CD4-positive, alpha-beta T cell (primary cell): ENCODE results near the gene ATP4A. TPM values are rescaled to one million over a fixed set of nuclear protein-coding genes. Genes with fewer than 3 reads are reported as not detected.

Experiments
- ATAC-seq: fragments of 200-7000 bp; cut with Tn5 transposase; one replicate; pipeline ENCODE4 v1.10.0; 2022; ENCODE audit warnings: mild to moderate bottlenecking; ENCODE audit not compliant: poor library complexity
- CTCF ChIA-PET: fragments of 350-600 bp; sonication (Branson Sonifier 250); formaldehyde crosslinking; loops from one replicate; lab custom pipeline; 2021; ENCODE audit warnings: antibody characterized with exemption, inconsistent platforms; lab: Charles Lee
- POLR2A ChIA-PET: fragments of 350-600 bp; sonication (Branson Sonifier 250); formaldehyde crosslinking; loops from one replicate; lab custom pipeline; 2021; ENCODE audit warnings: antibody characterized with exemption, inconsistent platforms; lab: Charles Lee
- DNase-seq, 14 experiments: peaks; one replicate each; pipeline ENCODE4 v3.0.0-alpha.2; 2013 to 2020; ENCODE audit warnings: mixed read lengths in 2 of 14
- H3K27ac ChIP-seq, 2 donors: one replicate each; pipeline versions ENCODE4 v1.5.1 to v1.7.0; 2013; ENCODE audit warnings: low read length in 2 of 2, low read depth in 1 of 2, mild to moderate bottlenecking in 1 of 2
- H3K27me3 ChIP-seq, 2 experiments: 1 replicate in 1 of 2; 2 replicates in 1 of 2; pipeline versions ENCODE4 v1.6.1 to v1.7.0; 2013; ENCODE audit warnings: low read length in 2 of 2, control low read depth in 1 of 2, mild to moderate bottlenecking in 1 of 2, moderate library complexity in 1 of 2; ENCODE audit not compliant: insufficient read depth in 2 of 2, control insufficient read depth in 1 of 2
- H3K36me3 ChIP-seq: one replicate; pipeline ENCODE4 v1.6.1; 2013; ENCODE audit warnings: low read length, control low read depth; ENCODE audit not compliant: insufficient read depth
- H3K4me1 ChIP-seq: one replicate; pipeline ENCODE4 v1.6.1; 2013; ENCODE audit warnings: low read length, control low read depth; ENCODE audit not compliant: insufficient read depth
- H3K4me3 ChIP-seq: one replicate; pipeline ENCODE4 v1.5.1; 2013; ENCODE audit warnings: mild to moderate bottlenecking, low read length, moderate library complexity
- H3K9me3 ChIP-seq, 2 experiments: 1 replicate in 1 of 2; 2 replicates in 1 of 2; pipeline versions ENCODE4 v1.6.1 to v1.7.0; 2013; ENCODE audit warnings: low read length in 2 of 2, mild to moderate bottlenecking in 2 of 2, control low read depth in 1 of 2, moderate library complexity in 1 of 2; ENCODE audit not compliant: control insufficient read depth in 1 of 2, insufficient read depth in 1 of 2
- H3K27ac Mint-ChIP-seq: one replicate; pipeline ENCODE4 v1.8.0; 2020; ENCODE audit warnings: mixed read lengths
- H3K27me3 Mint-ChIP-seq: one replicate; pipeline ENCODE4 v1.8.0; 2021; ENCODE audit warnings: mixed read lengths
- H3K36me3 Mint-ChIP-seq: one replicate; pipeline ENCODE4 v1.8.0; 2021; ENCODE audit warnings: low read depth, mixed read lengths
- H3K4me1 Mint-ChIP-seq: one replicate; pipeline ENCODE4 v1.8.0; 2021; ENCODE audit warnings: low read depth, mixed read lengths
- H3K4me3 Mint-ChIP-seq: one replicate; pipeline ENCODE4 v1.8.0; 2020; ENCODE audit warnings: mild to moderate bottlenecking, mixed read lengths
- H3K9me3 Mint-ChIP-seq: one replicate; pipeline ENCODE4 v1.8.0; 2020; ENCODE audit warnings: mixed read lengths
- CTCF ChIP-seq: fragments of 200-600 bp; IDR thresholded peaks from one replicate; pipeline ENCODE4 v1.8.0; 2022; ENCODE audit warnings: antibody characterized with exemption, mild to moderate bottlenecking
- intact Hi-C, 2 experiments: fragments of 100-400 bp; cut with DNase I in 1 of 2; cut with micrococcal nuclease in 1 of 2; formaldehyde crosslinking; loops; one replicate each; pipeline versions ENCODE4 v1.15.1 to v1.9.0; 2023 to 2025; cut with DNase I, micrococcal nuclease
- total RNA-seq, 174 experiments: library from RNA in 2 of 174; stranded (reverse) in 2 of 174; gene quantifications; one replicate each; pipeline ENCODE4 v1.2.3 and lab custom pipeline; 2021 to 2026

Gene ATP4A
- total RNA-seq, 2 experiments from 2014 or later: not detected

DNA sequence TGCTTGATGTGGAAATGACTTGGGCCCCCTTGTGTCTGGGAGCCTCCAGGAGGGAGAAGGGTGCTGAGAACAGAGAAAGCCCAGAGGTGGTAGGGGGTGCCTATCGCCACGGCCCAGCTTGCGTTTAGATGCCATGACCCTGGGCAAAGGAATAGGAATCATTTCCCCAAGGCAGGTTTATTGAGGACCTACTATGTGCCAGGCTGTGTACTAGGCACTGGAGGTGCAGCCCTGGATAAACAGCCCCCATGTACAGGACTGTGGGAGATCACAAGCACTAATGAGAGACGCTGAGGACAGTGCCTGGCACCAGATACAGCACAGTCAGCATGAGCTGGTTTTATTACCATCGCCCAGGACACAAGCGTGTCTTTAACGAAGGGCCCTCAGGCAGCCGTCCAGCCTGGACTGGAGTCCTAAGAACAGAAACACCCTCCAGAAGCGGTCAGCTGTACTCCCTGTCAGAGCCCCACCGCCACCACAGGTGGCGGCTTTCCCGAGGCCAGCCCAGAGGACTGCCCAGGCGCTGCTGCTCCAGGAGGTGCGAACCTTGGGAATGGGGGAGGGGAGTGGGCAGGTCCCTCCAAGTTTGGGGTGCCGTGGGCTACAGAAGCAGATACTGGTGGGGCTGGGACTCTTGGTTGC lies 13.5 kb downstream of the ATP4A start:
- ATAC-seq (no peak), DNase-seq (no peak)
- Histone ChIP-seq H3K27me3 (no peaks in the 10 kb centered on the region), H3K9me3 (no peaks in the 10 kb centered on the region), H3K4me3 (no peak overlapping the region), H3K27ac (no peak overlapping the region), H3K36me3 (peaks cover 9% of the 10 kb centered on the region), H3K4me1 (peaks cover 31% of the 10 kb centered on the region)
- Mint-ChIP-seq H3K27ac (no peak overlapping the region), H3K27me3 (no peaks in the 10 kb centered on the region), H3K36me3 (peaks cover 18% of the 10 kb centered on the region), H3K4me1 (peaks cover 25% of the 10 kb centered on the region), H3K4me3 (no peak overlapping the region), H3K9me3 (no peaks in the 10 kb centered on the region)
- CTCF ChIA-PET: interaction anchor here (0.6 kb wide), 1 partner anchor 212 kb away, joined by 3 read pairs; no protein-coding TSS in a partner anchor
- TF ChIP-seq CTCF: no peak
- intact Hi-C loops: loop anchor here (2.0 to 5.0 kb wide), 4 partner anchors 42 to 167 kb away; partner anchors contain the start of genes COX6B1 (in 1 of the 2) and RBM42 (in 1 of the 2)
- POLR2A ChIA-PET: no interaction called here

GRCh38 chr19:35549174-35549788 lies 14.2 kb downstream of the ATP4A start:
- H3K27me3 Mint-ChIP-seq: no peaks in the 10 kb centered on the region
- Histone ChIP-seq H3K27ac (no peak overlapping the region), H3K9me3 (no peaks in the 10 kb centered on the region), H3K4me1 (peaks cover 38% of the 10 kb centered on the region), H3K27me3 (no peaks in the 10 kb centered on the region), H3K4me3 (no peak overlapping the region), H3K36me3 (peaks cover 9% of the 10 kb centered on the region)
- peak; percentile 15 to 86 (median 48) for DNase-seq
- TF ChIP-seq CTCF: peak; percentile 73
- peaks cover 32% of the 10 kb centered on the region for H3K4me1 Mint-ChIP-seq
- ATAC-seq: no peak
- intact Hi-C loops: loop anchor here (2.0 to 5.0 kb wide), 4 partner anchors 43 to 168 kb away; partner anchors contain the start of genes COX6B1 (in 1 of the 2) and RBM42 (in 1 of the 2)
- no peaks in the 10 kb centered on the region for H3K9me3 Mint-ChIP-seq
- no peak overlapping the region for H3K27ac Mint-ChIP-seq
- CTCF ChIA-PET: interaction anchor here (0.6 to 1.3 kb wide), 3 partner anchors 39 to 213 kb away, joined by 3 to 5 read pairs (median 4); no protein-coding TSS in a partner anchor
- H3K36me3 Mint-ChIP-seq: peaks cover 18% of the 10 kb centered on the region
- POLR2A ChIA-PET: no interaction called here
- H3K4me3 Mint-ChIP-seq: peak overlapping the region; percentile 70

DNA sequence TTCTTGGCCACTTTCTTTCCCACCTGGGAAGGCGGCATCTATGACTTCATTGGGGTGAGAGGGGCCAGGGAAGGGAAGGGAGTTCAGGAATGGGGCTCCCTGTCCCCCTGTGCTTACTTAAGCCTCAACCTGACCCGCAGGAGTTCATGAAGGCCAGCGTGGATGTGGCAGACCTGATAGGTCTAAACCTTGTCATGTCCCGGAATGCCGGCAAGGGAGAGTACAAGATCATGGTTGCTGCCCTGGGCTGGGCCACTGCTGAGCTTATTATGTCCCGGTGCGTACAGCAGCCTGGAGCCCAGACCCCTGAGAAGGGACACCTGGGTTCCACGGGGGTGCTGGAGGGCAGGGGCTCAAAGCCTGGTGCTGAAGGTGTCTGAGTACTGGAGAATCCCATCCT lies 16.9 kb downstream of the ATP4A start:
- ATAC-seq: no peak
- Mint-ChIP-seq H3K9me3 (no peaks in the 10 kb centered on the region), H3K27ac (peak overlapping the region; percentile 93), H3K27me3 (no peaks in the 10 kb centered on the region), H3K4me1 (peaks cover 36% of the 10 kb centered on the region), H3K36me3 (peaks cover 18% of the 10 kb centered on the region), H3K4me3 (peak overlapping the region; percentile 90)
- Histone ChIP-seq H3K36me3 (peaks cover 9% of the 10 kb centered on the region), H3K4me3 (peak overlapping the region; percentile 93), H3K27me3 (no peaks in the 10 kb centered on the region), H3K27ac (no peak overlapping the region), H3K4me1 (peaks cover 40% of the 10 kb centered on the region), H3K9me3 (no peaks in the 10 kb centered on the region)
- CTCF ChIA-PET: no interaction called here
- intact Hi-C loops: loop anchor here (2.0 to 5.0 kb wide), 4 partner anchors 46 to 384 kb away; partner anchors contain the start of genes COX6B1 (in 1 of the 2) and RBM42 (in 1 of the 2)
- no peak for DNase-seq
- POLR2A ChIA-PET: no interaction called here
- no peak for TF ChIP-seq CTCF
